HG03521 (cell line): ENCODE measurements around the gene DISC1.
"Not testable (repeated sequence)": the region's sequence is repeated elsewhere in the genome, so short reads cannot be mapped to it uniquely, and the experiment has no call there.

Experiments
- ATAC-seq: cut with Tn5 transposase; IDR thresholded peaks from one replicate; pipeline ENCODE4 v1.9.1; 2021; ENCODE audit warnings: mild to moderate bottlenecking, moderate library complexity; ENCODE audit not compliant: unreplicated experiment

Gene DISC1

GRCh38 chr1:231724041-231724440 is 97.5 kb downstream of the DISC1 start:
- ATAC-seq: no peak

GRCh38 chr1:231724876-231725647 is 98.5 kb downstream of the DISC1 start:
- ATAC-seq: peak; percentile 56

- ATAC-seq: no peak
These were observed 100.6 kb downstream of the DISC1 start for GRCh38 chr1:231727171-231727570.

- not testable (repeated sequence) for ATAC-seq
These were observed 102.4 kb downstream of the DISC1 start for GRCh38 chr1:231728987-231729386.

- no peak for ATAC-seq
These were observed 103.0 kb downstream of the DISC1 start for GRCh38 chr1:231729544-231729943.

- no peak for ATAC-seq
These were observed 104.7 kb downstream of the DISC1 start for GRCh38 chr1:231731268-231731667.

- ATAC-seq: no peak
These were observed 106.5 kb downstream of the DISC1 start for GRCh38 chr1:231733063-231733462.

GRCh38 chr1:231733672-231734071 is 107.1 kb downstream of the DISC1 start:
- ATAC-seq: no peak

- ATAC-seq: no peak
These were observed 107.8 kb downstream of the DISC1 start for GRCh38 chr1:231734417-231734816.

GRCh38 chr1:231735411-231735810 is 108.8 kb downstream of the DISC1 start:
- ATAC-seq: no peak

GRCh38 chr1:231735941-231736340 is 109.4 kb downstream of the DISC1 start:
- no peak for ATAC-seq

GRCh38 chr1:231736464-231736863 is 109.9 kb downstream of the DISC1 start:
- no peak for ATAC-seq

GRCh38 chr1:231738554-231738953 is 112.0 kb downstream of the DISC1 start:
- ATAC-seq: no peak

- no peak for ATAC-seq
These were observed 117.4 kb downstream of the DISC1 start for GRCh38 chr1:231743966-231744365.

GRCh38 chr1:231748760-231749415 is 122.3 kb downstream of the DISC1 start:
- no peak for ATAC-seq

GRCh38 chr1:231750296-231750695 is 123.7 kb downstream of the DISC1 start:
- ATAC-seq: no peak

GRCh38 chr1:231750818-231751362 is 124.3 kb downstream of the DISC1 start:
- ATAC-seq: no peak

- ATAC-seq: no peak
These were observed 124.8 kb downstream of the DISC1 start for GRCh38 chr1:231751415-231751814.

- no peak for ATAC-seq
These were observed 126.7 kb downstream of the DISC1 start for GRCh38 chr1:231753313-231753712.

GRCh38 chr1:231757101-231757404 is 130.5 kb downstream of the DISC1 start:
- ATAC-seq: peak; percentile 37

- ATAC-seq: no peak
These were observed 131.2 kb downstream of the DISC1 start for GRCh38 chr1:231757759-231758158.

GRCh38 chr1:231761252-231761651 is 134.7 kb downstream of the DISC1 start:
- ATAC-seq: no peak
